COLO668 (cell line): ENCODE results near the gene MAN1C1.

ENCODE experiments used
- DNase-seq: peaks from one replicate; lab custom pipeline; 2025; ENCODE audit not compliant: unreplicated experiment; lab: John Stamatoyannopoulos, UW

The MAN1C1 gene

DNA sequence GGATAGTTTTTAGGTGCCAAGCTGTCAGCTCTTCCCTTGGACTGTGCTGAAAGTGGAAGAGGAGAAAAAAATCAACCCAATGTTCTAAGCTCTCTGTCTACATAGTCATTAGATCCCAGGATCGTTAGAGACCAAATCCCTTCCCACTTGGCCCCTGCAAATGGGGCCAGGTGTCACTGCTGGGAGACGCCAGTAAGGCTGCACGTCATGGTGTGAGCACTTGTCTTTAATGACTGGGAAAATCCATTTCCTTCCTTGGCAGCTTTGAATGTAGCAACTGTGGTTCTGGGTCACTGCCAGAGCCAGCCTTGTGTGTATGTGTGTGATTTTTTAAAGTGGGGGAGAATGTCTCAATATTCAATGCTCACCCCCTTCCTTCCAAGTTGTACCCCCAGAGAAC, 59.9 kb downstream of the MAN1C1 start:
- DNase-seq, result no peak

DNA sequence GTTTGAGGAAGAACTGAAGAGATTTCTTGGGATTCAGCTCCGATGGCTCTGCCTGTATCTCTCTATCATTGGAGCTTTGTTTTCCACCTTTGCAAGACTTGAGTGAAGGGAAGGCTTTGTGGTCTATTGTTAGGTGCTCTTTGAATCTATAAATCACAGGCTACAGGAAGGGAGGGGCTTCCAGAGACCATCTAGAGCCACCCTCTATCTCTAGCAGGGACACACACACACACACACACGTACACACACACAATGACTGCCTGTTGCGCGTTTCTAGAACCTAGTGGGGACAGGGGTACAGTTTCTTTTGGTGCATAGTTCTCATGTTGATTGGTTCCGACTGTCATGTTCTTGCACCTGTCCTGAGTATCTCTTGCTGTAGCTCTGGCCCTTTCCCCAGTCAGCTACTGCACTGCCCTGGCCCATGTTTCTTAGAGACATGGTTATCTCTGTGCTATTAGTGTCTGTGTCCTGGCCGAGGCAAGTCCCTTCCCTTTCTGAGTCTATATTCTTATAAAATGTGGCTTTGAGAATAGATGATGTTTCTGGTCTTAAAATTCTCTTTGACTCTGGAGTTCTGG, 60.7 kb downstream of the MAN1C1 start:
- DNase-seq, result no peak

DNA sequence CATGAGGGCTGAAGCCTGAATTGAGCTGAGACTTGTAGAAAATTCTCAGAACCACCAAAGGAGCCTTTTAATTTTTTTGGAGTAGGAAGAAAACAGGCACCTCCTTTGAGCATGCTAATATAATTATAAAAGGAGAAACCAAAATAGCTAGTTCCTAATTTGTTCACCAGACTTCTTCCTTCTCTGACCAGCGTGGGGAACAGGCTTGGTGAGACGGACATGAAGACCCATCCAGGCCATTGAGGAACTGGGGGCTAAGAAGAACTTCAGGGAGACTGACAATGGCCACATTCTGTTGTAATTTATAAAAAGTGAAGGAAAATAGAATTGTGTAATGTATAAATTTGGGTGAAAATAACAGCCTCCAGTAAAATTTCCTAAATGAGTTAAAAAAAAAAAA, 62.6 kb downstream of the MAN1C1 start:
- DNase-seq, result no peak

DNA sequence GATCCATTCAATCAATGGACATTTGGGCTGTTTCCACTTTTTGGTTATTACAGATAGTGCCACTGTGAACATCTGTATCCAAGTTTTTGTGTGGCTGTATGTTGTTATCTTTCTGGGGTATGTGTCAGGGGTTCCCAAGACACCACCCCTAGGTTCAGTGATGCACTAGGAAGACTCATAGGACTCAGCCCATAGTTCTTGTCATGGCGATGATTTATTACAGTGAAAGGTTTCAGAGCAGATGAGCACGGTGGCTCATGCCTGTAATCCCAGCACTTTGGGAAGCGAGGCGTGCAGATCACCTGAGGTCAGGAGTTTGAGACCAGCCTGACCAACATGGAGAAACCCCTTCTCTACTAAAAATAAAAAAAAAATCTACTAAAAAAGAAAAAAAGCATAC, 64.1 kb downstream of the MAN1C1 start:
- no peak for DNase-seq

DNA sequence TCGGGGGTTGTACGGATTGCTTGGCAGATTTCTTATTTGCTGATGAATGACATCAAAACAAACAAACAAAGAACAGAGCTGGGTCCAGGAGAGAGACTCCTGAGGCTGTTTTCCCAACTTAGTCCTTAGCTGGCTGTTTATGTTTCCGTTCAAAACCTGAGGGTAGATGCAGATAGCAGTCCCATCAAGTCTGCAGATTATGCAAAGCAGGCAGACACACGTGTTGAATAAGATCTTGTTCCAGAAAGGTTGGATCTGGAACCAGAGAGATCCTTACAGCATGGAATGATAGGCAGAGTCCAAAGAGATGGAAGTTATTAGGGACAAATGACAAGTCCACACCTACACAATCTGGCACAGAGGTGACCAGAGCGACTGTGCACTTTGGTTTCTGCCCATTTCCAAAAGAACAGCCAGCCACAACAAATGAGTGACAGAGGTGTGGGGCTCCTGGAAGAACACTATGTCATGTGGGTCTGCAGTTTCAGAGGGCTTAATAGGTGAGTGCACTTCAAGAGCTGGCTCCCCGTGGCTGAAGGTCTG, 65.5 kb downstream of the MAN1C1 start:
- no peak for DNase-seq

DNA sequence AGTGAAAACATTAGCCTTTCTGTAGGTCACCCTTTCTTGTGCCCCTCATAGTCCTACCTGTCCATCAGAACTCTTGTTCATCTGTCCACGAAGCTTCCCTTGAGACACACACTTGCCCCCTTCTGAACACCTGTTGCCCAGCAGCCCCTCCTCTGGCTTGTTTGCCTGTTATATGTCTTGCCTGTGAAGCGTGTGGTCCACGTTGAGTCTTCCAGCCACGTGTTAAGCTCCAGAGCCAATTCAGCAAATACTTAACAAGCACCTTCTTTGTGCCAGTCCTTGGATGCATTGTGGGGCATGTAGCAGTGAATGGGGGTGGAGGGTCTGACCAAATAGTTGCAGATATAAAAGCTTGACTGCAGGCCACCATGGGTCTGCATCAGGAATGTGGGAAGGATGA, 66.6 kb downstream of the MAN1C1 start:
- no peak for DNase-seq

DNA sequence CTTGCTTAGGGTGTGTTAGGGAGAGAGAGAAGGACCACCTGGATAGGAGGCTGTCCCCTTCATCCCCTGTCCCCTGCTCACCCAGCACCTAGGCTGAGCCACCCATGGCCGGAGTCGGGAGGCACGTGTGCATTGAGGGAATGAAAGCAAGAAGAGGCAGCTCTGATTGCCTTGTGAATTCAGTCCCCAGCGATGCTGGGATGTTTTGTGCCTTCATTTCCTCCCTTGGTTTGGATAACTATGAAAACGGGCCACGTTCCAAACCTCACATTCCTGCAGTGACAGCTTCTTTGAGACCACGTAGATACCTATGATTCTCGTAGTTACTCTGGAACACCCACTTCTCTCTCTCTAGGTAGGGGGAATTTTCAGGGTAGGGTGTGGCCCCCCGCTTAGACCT, 67.1 kb downstream of the MAN1C1 start:
- DNase-seq, result no peak

DNA sequence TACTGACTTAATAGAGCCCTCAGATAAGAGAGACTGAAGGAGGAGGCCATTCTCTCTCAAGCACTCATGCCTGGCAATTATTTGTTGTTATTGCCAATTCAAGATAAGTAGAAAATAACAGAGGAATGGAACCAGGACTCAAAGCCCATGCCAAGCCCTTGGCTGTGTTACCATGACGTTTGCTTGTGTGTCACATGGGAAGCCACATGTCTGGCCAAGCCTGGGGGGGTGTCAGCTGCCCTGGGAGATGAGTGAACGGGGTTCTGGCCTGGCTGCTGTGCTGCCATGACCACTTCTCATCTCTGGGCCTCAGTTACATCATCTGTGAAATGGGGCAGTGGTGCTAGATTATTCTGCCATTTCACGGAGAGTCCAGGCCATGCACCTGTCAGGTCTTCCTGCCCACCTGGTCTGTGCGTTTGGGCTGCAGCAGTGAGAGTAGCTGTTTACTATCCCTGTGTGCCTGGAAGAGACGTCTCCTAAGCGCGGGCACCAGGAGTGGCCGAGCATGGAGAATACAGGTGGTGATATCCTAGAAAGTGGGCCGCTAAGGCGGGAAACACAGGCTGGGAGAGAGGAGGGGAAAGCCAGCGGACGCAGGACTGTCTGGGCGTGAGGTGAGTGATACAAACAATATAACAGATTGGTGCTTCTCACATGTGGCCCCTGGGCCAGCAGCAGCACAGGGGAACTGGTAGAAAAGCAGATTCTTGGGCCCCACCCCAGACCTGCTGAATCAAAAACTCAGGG, 67.8 kb downstream of the MAN1C1 start:
- no peak for DNase-seq

DNA sequence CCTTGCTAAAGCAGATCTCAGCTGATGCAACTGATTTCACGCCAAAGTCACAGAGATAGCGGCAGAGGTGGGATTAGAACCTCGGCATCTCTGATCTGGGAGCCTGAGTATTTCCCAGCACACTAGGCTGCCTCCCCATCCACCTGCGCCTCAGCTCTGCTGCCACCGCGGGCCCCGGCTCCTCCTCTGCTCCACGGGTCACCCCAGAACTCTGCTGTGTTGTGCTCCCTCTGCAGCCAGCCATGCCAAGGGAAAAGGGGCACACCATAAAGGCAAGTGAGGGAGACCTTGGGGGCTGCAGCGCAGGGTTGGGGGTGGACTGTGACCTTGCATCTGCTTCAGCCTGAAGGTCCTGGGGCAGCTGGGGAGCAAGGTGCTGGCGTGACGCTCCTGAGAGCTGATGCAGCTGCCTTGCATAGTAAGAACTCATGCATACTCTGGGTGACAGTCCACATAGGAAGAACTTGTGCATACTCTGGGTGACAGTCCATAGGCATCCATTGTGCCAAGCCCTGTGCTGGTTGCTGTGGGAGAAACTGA, 68.7 kb downstream of the MAN1C1 start:
- no peak for DNase-seq

DNA sequence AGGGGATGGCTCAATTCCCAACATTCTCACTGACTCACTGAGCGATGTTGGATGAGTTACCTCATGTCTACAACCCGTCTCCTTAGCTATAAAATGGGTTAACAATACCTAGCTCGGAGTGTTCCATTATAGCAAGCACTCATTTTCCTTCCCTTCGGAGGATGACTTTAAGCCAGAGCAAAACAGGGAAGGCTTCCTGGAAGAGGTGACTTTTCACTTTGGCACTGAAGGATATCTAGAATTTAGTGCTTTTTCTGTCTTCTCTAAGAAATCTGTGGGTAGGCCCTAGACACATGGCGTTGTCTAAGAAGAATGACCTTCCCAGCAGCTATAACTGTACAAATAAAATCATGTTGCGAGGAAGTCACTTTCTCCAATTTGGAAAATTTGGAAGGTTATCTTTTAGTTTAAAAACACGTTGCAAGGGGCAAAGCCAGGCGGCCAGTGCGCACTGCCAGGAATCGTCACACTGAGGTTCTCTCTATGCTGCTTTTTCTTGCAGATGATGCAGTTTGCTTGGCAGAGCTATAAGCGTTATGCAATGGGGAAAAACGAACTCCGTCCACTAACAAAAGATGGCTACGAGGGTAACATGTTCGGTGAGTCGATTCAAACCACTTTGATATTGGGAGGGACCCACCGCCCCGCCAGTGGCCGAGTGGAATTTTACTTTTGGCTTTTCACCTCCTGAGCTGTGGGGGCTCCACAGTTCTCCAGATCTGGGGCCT, 69.5 kb downstream of the MAN1C1 start:
- DNase-seq, result no peak

DNA sequence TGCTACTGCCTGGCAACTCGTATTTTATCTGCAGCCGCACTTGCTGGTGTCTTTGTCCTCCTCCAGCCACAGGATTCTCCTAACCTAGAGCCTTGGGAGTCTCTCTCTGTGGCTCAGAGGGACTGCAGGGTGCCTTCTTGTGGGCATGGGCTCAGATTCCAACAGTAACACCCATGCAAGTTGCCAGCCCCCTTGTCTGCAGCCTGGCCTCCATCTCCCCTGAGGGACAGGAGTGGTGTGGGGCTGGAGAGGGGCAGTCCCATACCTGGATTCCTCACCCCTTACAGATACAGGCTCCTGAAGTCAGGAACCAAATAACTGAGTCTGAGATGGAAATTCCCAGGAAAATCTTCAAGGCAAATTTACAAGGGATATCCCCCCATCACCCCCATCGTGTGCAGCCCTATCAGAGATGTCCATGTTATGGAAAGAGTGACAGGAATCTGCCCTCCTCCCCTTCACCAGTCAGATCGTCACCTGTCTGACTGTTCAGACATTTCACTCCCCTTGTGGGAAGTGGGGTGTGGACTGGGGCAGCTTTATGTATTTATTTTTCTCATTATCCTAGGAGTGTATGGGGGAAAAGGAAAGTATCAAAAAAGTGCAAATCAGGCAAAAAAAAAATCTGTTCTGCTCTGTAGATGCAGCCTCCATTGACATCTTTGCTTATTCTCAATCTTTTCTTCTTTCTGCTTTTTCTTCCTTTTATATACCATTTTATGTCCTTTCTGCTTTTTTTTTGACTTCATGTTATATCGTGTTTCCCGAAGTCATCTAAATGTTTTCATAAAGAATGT, 70.8 kb downstream of the MAN1C1 start:
- DNase-seq, result no peak

DNA sequence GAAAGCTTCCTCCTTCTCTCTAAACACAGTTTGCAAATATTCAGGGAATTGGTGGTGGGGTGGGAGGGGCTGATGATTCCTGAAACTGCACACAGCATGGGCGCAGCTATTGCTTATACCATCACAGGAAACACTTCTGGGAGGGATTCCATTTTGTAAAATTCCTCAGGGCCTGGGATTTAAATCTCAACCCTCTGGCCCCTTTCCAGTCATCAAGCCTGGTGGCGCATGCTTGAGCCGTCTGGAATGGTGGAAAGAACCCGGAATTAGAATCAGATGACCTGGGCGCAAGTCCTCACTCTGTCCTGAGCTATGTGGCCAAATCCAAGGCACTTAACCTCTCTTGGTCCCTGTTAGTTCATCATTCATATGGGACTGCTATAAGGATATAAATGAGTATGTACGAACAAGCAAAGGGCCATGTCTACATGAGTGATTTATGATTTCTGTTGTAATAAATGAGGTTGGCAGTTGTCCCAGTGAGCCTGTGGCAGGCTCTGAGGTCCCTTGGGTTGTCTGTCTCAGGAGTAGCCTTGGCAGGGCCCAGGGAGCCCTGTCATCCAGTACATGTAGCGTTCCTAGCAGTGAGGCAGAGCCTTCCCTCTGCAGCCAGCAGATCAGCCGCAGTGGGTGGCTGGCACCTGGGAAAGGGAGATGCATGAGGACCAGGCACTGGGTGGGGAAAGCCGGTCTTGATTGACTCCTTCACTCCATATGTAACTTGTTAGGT, 72.0 kb downstream of the MAN1C1 start:
- DNase-seq, result no peak

DNA sequence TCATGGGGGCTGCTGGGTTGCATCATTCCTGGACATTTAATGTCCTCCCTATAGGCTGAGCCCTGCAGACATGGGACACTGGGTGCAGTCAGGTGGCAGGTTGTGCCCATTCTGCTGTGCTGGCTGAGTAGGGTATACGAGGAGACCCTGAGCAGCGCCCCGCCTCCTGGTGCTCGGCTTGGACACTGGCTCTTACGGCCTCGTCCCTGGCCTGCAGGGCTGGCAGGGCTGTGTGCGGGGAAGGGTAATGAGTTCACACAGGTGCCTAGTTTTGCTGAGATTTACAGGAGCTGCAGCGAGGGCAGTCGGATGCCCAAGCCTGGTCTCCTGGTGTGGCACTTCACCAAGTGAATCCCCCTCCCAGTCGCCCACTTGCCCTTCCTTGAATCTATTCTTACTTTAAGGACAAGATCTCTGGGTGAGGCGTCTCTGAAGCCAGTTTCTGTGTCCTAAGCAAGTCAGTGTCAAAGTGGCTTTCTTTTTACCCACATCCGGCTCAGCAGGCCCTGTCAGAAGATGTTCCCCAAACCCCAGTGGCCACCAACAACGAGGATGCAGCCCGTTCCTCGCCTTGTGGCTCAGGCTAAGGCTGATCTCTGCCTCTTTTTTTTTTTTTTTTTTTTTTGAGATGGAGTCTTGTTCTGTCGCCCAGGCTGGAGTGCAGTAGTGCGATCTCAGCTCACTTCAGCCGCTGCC, 73.2 kb downstream of the MAN1C1 start:
- no peak for DNase-seq

DNA sequence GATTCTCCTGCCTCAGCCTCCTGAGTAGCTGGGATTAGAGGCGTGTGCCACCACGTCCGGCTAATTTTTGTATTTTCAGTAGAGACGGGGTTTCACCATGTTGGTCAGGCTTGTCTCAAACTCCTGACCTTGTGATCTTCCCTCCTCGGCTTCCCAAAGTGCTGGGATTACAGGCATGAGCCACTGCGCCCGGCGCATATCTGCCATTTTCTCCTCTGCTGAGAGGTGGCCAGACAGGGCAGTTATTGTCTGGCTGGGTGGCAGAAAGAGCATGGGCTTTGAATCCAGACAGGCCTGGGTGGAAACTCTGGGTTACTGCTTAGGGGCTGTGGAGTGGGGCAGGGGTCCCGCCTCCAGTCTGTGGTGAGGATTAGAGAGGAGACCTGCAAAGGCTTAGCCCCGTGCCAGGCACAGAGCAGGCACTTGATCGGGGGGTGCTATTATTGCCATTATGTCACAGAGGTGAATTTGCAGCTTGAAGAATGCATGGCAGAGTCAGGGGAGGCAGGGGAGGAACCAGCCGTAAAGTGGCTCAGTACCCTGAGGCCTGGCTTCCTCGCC, 73.9 kb downstream of the MAN1C1 start:
- no peak for DNase-seq

DNA sequence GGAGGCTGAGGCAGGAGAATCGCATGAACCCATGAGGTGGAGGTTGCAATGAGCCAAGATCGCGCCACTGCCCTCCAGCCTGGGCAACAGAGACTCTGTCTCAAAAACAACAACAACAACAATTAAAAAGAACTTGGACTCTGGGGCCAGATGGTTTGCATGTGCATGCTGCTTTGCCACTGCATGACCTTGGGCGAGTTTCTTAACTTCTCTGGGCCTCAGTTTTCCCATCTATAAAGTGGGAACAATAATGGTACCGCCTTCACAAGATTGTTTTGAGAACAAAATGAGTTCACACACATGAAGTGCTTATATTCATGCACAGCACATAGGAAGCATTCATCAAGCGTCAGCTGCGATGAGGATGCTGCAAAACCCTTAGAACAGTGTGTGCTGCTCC, 74.6 kb downstream of the MAN1C1 start:
- no peak for DNase-seq

DNA sequence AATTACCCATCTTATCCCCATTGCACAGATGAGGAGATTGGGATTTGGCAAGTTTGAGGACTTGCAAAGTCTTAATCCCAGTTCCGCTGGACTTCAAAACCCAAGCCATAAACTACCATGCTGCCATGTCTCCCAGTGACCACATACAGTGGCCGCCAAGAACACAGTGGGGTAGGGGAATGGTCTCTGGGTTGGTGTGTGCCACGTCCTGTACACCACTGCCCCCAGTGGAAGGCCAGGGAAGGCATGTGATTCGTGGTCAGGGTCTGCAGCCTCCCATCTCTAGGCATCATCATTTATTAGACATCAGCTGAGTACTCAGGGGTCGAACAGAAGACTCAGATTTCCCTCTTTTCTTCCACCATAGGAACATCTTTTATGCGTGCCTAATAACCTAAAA, 76.0 kb downstream of the MAN1C1 start:
- peak; percentile 33 for DNase-seq

DNA sequence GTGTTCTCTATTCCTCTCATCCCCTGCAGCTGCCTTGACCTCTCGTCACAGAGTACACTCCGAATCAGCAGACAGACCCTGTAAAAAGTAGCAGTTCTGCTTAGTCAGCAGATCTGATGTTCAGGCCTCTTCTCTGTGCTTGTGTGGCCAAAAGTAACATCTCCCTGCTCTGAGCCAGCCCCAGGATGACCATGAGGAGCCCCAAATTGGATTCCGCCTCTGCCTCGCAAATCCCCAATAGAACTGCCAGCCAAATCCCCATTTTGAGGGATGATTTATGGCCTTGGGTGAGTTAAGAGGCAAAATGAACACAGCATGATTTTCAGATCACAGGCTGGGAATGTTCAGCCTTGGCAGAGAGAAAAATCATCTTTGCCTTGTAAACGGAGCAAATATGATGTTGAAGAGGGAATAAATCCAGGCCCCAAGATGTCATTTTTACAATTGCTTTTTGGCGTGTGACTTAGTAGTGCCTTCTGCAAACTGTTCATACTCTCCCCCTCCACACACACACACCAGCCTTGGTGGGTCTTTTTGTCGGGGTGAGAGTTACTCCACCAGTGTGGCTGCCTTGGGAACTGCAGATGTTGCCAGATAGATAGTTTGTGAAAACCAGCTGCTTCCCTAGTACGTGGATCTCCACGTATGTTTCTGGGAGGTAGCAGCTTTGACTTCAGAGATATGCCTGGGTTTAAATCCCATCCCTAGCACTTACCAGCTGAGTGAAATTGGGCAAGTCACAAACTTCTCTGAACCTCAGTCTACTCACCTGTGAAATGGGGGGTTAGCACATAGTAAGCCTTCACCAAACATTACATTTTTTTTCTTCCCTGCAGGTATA, 77.8 kb downstream of the MAN1C1 start:
- no peak for DNase-seq

DNA sequence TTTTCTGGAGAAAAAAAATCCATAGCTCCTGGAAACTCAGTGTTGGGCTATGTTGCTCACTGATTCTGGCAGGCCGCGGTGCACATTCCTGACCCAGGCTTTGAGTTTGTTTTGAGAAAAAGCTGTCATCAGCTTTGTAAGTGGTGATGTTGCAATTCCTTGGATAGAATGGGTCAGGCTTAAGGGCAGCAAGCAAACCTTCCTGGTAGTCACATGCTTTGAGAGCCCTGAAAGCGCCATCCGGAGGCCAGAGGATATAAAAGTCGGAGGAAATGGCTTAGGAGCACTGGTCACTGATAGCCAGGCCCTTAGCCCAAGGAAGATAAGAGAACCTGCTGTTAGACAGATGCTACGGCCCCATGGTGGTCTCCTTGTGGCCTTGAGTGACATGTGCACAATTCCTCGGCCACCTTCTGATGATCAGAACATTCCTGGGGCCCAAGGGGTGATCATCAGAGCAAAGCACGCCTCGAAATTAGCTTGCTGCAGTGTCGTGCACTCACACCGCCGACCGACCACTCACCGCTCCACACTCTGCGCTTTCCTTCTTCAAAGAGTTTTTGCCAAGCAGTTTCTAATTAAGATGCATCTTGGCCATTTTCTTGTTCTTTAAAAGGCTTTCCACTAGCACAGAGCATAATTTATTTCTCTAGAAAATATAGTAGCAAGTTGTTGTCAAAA, 78.6 kb downstream of the MAN1C1 start:
- DNase-seq, result peak; percentile 28
